NCI-H1417 (cell line): ENCODE data around the gene RNF214.
"Not testable (repeated sequence)": the region's sequence is repeated elsewhere in the genome, so short reads cannot be mapped to it uniquely, and the experiment has no call there.

ENCODE experiments used
- DNase-seq, 3 experiments: peaks; one replicate each; lab custom pipeline; 2025; lab: John Stamatoyannopoulos, UW

RNF214 gene

GRCh38 chr11:117315285-117316196 is 83.1 kb downstream of the RNF214 start:
- peak in 2 of 3 experiments; percentile 32 to 56 for DNase-seq

DNA sequence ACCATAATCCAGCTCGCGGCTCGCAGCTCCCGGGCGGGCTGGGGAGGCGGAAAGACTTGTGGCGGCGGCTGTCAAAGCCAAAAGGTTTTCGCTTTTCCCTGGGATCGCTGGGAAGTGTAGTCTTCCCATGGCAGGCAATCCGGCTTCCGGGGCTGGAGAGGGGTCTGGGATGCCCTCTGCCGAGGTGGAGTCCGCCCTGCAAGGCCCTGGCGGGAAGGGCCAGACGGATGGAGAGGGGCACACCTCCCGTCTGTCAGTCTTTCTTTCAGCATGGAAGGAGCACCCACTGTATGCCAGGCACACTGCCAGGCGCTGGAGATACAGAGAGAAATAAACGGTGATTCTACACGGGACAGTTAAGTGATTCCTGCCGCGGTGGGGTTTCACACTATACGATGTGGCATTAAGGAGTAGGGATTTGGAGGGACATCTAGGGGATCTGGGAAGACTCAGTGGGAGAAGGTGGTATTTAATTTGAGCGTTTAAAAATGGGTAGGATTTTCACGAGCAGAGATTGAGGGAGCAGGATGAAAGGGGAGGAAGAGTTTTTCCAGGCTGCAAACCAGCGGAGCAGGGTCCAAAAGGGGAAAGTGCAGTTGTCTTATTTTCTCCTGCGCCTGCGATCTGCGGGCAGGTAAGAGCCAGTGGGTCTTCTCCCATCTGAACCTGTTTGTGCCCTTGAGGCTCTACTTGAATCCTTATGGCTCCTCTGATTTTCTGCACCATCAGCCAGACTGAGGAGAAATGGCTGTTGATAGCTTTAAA is 83.9 kb downstream of the RNF214 start, which contains the start of gene BACE1:
TSS of gene BACE1 (minus strand) at position 60 of the 765 bp plus-strand sequence. CDS start 461 bp downstream, outside the sequence.
- peak; percentile 80 to 94 (median 90) for DNase-seq

GRCh38 chr11:117318738-117319137 is 86.3 kb downstream of the RNF214 start:
- no peak for DNase-seq

DNA sequence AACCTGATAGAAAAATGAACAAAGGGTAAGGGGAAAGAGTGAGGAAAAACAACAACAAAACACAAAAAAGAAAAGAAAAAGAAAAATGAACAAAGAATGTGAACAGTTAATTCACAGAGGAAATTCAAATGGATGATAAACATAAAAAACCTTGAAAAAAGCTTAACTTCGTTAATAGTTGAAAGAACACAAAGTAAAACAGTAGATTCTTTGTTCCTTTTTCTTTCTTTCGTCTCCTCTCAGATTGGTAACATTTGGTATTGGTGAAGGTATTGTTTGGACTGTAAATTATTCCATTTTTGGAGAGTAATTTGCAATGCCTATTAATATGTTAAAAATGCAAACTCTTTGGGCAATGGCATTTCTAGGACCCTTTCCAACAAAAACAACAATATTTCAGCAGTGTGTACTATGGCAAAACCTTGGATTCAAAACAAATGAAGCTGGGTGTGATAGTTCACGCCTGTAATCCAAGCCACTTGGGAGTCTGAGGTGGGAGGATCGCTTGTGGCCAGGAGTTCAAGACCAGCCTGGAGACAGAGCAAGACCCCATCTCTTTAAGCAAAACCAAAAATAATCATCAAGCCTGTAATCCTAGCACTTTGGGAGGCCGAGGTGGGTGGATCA is 86.9 kb downstream of the RNF214 start:
- DNase-seq, result no peak

DNA sequence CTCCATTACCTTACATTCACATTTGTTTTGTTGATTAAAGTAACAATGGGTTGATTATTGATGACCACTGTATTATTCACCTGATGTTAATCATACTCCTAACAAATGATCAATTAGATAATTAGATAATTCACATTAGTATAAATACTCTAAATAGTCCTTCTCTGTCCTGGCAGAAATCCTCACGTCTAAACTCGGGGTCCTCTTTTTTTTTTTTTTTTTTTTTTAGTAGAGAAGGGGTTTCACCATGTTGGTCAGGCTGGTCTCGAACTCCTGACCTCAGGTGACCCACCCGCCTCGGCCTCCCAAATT is 94.7 kb downstream of the RNF214 start:
- not testable (repeated sequence) for DNase-seq

DNA sequence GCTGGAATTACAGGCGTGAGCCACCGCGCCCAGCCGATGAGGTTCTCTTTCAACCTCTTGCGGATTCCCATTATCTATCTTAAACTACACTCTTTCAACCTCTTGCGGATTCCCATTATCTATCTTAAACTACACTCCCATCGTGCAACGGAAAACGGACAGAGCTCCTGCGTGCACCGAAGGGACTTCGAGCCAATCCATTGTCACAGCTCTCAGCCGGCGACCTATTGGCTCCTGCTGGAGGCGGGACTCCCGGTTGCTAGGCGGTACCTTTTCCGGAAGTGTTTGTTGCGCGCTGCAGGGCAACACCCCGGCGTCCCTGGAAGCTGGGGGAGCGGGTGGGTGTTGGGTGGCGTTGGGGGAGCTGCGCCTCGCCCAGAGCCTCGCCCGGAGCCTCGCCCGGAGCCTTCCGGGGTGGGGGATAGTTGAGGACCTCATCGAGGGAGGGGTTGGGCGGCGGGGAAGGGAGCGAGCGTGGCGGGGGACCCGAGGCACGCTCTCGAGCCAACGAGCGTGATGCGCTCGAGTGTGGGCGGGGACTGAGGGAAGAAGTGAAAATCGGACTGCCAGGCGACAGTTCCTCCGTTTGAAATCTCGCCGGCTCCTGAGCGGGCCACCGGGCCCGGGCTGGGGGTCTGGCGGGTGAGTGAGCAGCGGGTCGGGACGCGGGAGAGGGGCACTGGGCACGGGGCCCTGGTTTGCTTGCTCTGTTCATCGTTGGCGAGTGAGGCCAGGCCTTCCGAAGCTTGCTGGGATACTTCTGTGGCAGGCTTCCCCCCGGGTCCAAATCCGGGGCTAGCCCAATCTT is 95.3 kb downstream of the RNF214 start, which contains the start of gene CEP164:
TSS of gene CEP164 (plus strand) at position 288 of the 808 bp plus-strand sequence. CDS start 10,733 bp downstream, outside the sequence.
- peak; percentile 94 to 99 (median 98) for DNase-seq

DNA sequence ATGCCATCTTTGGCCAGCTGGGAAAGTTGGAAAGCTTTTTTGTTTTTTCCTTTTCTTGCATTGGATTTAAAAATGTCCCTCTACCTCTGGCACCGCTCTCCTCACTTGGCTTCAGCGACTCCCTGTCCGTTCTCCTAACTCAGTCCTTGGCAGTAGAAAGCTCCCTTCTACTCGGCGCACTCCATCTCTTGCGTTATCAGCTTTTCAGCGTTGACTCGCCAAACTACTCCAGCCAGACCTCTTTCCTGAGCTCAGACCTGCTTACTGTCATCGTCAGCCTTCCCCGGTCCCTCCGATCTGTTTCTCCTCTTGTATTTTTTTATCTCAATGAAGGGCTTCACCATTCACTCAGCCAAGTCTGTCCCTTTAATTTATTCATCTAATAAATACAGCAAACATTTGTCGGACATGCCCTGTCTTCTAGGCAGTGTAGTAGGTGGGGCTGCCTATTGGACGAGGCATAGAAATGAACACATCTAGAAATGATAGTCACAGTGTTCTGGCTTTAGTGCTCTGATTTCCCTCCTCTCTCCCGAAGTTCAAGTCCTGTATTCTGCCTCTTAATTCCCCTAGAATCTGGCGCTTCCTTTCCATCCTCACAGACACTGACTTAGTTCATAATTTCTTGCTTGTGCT is 96.0 kb downstream of the RNF214 start:
- peak in 2 of 3 experiments; percentile 72 to 79 for DNase-seq

- DNase-seq, result no peak
Measured at GRCh38 chr11:117332843-117333242, 100.4 kb downstream of the RNF214 start.

DNA sequence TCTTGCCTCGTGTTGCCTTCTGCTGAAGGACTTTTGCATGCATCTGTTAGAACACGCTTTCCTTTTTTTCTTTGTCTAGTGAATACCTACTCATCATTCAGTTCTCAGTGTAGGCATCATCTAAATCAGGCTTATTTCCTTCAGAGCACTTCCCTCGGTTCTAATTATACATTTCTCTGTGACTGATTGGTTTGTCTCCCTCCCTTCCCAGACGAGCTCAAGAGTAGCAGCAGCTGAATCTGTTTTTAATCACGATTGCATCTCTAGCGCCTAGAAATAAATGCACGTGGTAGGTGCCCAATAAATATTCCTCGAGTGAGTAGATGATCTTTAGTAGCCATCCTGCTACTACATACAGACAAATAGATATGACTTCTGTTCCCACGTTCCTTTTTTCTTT is 101.4 kb downstream of the RNF214 start:
- peak in 1 of 3 experiments; percentile 43 for DNase-seq

DNA sequence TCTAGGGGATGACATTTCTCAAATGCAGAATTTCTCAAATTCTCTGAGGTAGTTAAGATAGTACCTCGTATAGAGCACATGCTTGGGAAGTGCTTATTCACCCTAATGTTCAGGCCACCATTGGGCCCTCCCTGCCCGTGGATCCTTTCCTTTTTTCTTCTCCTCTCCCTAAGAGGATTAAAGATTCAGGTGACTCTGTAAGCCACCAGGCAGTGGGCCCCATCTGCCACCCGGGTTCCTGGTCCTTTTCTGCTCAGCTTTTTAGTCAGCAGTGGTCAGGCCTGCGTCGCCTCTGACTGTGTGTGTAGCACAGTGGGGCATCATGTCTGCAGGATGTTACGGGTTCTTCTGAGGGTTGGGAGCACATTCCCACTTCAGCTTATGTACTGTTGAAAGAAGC is 102.4 kb downstream of the RNF214 start:
- DNase-seq, result no peak

- DNase-seq, result no peak
Measured at GRCh38 chr11:117335399-117335798, 102.9 kb downstream of the RNF214 start.
